Omental fat pad (tissue), 4 donors: ENCODE data around the gene SIRT4. TPM values are rescaled to one million over a fixed set of nuclear protein-coding genes. Genes with fewer than 3 reads are reported as not detected.

Source experiments
- ATAC-seq: fragments of 150-250 bp; one replicate; pipeline ENCODE4 v1.9.1; 2016; ENCODE audit warnings: mild to moderate bottlenecking, moderate library complexity; ENCODE audit not compliant: low FRiP score
- DNase-seq: peaks from one replicate; pipeline ENCODE4 v3.0.0-alpha.2; 2019; ENCODE audit warnings: low spot score
- total RNA-seq, 4 donors: library from RNA; depleted of rRNA; stranded (reverse); fragments of >200 nt; gene quantifications; one replicate each; pipeline ENCODE4 v1.1.0, GENCODE V29; 2016
- TF ChIP-seq, protein P1 (sequence below), 3 donors: fragments of 450-650 bp; IDR thresholded peaks; one replicate each; pipeline ENCODE4 v1.5.1; 2016 to 2017; ENCODE audit warnings: antibody characterized with exemption in 3 of 3, mild to moderate bottlenecking in 3 of 3, moderate library complexity in 2 of 3

SIRT4 gene
- total RNA-seq, 4 donors from 2014 or later, result 1.3 to 2.4 (median 1.4) TPM; not detected in 1

DNA sequence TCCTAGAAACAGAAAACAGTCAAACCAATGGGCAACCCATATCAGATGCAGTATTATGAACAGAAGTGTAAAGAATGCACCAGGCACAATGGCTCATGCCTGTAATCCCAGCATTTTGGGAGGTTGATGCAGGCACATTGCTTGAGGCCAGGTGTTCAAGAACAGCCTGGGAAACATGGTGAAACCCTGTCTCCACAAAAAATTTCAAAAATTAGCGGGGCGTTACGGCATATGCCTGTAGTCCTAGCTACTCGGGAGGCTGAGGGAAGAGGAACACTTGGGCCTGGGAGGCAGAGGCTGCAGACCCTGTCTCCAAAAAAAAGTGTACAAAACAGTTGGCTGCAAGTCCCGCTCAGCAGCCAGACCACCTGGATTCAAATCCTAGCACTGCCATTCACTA, 41.5 kb upstream of the SIRT4 start:
- ATAC-seq, result no peak
- TF ChIP-seq, protein P1, sequence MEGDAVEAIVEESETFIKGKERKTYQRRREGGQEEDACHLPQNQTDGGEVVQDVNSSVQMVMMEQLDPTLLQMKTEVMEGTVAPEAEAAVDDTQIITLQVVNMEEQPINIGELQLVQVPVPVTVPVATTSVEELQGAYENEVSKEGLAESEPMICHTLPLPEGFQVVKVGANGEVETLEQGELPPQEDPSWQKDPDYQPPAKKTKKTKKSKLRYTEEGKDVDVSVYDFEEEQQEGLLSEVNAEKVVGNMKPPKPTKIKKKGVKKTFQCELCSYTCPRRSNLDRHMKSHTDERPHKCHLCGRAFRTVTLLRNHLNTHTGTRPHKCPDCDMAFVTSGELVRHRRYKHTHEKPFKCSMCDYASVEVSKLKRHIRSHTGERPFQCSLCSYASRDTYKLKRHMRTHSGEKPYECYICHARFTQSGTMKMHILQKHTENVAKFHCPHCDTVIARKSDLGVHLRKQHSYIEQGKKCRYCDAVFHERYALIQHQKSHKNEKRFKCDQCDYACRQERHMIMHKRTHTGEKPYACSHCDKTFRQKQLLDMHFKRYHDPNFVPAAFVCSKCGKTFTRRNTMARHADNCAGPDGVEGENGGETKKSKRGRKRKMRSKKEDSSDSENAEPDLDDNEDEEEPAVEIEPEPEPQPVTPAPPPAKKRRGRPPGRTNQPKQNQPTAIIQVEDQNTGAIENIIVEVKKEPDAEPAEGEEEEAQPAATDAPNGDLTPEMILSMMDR (IDR thresholded peaks at IDR 0.05), result no peak
- DNase-seq, result no peak

DNA sequence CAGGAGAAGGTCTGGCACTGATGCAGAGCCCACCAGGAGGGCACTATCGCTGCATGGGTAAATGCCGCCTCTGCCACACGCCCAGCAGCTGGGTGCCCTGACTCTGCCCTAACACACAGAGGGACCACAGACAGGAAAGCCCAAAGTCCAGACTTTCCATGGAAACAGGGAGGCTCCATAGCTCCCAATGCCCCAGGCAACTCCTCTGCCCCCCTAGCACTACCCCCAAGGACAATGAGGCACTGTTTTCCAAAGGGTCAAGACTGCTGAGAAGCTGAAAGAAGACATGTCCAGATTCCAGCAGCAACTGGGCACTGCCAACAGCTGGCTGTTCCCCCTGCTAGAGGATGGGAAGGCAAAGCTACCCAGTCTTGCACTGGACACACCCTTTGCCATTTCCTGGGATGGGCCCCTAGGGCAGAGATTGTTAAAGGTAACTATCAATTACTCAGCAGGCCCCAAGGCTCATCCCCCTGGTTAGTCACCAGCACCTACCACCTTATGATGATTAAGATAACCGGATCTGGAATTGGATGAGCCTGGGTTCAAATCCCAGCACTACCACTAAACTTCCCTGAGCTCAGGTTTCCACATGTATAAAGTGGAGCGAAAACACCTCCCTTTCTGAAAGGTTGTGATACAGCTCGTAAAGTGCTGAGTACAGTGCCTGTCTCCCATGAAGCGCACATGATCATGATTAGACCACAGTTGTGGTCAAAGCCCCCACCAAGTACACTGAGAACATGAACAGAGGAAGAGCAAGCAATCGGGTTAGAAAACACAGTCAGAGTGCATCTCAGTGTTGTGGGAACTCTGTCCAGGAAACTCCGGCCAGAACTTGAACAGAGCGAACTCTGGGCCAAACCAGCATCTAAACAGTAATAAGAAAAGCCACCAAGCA, 39.9 kb upstream of the SIRT4 start:
- ATAC-seq, result no peak
- no peak for DNase-seq
- TF ChIP-seq, protein P1 (IDR thresholded peaks at IDR 0.05), result no peak

DNA sequence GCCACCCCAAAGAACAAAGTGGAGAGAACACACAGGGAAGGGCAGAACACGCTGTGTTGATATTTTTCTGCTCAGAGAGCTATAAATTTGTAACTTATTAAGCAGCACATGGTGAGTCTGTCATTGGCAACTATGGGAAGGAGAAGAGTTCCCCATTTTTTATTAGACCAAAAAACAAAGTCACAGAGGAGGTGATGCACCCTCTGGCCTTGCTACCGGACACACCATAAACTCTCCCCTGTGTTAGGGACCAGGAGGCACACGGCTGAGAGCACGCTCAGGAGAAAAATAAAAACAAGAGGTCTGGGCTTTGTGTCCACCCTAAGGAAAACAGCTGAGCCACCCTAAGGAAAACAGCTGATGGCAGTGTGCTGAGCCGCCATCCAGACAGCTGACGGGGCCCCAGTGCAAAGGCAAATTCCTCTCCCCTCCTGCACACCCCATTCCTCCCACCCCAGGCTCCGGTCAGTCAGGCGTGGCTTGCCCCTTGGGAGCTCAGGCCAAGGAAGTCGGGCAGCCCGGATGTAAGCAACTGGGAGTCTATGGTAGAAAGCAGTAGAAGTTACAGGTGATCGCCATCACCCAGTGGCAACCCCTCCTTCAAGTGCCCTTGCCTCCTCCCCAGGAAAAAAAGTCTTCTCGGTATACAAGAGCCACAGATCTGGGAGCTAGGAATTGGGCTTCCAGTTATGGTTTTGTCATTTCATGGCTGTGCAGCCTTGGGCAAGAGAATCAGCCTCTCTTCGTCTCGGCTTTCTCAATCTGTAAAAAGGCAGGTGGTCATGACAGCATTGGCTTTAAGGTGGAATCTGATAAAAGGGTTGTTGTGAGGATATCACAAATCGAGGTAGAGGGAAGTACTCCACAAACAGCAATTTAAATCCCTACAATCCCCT, 39.0 kb upstream of the SIRT4 start:
- DNase-seq (no peak), ATAC-seq (no peak)
- TF ChIP-seq, protein P1 (IDR thresholded peaks at IDR 0.05), result no peak

DNA sequence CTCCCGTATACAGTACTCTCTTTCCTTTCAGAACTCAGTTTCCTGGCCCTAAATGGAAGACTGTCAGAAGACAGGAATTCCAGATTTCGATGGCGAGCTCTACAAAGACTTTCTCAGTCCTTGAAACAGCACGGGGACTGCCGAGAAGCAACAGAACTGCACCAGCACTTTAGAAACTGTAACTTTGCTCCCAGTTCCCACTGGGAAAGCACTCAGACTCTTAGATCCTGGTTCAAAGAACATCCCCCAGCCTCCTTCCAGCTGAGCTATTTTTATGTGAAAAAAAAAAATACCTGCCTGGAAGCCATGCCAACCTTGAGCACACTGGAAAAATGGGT, 38.4 kb upstream of the SIRT4 start:
- no peak for ATAC-seq
- no peak for DNase-seq
- TF ChIP-seq, protein P1 (IDR thresholded peaks at IDR 0.05), result no peak

DNA sequence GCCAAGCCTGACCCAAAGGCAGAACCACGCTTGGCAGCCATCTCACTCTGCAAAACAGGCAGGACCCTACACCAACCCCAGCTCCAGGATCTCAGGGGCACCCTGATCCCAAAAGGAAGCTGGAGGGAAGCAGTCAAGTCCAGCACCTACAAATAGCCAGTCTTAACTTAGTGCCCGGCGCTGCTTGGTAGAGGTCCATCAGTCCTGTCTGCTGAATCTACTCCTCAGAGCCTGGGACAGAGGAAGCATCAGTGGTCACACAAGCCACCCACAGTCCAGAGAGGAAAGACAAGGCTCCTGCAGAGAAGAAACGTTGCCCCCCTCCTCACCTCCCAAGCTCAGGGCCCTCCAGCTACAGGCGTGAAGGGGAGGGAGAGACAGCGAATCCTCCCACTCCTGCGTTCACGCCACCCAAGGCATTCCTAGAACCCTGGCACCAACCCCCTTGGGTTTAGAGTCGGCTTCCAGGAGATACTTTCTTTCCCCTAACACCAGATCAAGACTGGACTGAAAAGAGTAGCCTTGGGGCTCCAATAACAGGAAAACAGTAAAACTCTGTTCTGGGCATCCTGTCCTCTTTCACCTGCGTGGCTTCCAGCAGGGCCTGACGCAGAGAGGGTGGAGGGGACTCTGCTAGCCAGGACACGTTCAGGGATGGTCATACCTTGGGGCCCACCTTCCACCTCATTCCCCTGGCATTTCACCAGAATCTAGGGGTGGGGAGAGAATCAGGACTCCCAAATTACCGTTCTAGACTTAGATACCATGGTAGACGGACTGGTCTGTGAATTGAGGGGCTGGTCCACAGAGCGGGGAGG, 37.8 kb upstream of the SIRT4 start:
- ATAC-seq (peak; percentile 39), DNase-seq (no peak)
- TF ChIP-seq, protein P1 (IDR thresholded peaks at IDR 0.05), result no peak

DNA sequence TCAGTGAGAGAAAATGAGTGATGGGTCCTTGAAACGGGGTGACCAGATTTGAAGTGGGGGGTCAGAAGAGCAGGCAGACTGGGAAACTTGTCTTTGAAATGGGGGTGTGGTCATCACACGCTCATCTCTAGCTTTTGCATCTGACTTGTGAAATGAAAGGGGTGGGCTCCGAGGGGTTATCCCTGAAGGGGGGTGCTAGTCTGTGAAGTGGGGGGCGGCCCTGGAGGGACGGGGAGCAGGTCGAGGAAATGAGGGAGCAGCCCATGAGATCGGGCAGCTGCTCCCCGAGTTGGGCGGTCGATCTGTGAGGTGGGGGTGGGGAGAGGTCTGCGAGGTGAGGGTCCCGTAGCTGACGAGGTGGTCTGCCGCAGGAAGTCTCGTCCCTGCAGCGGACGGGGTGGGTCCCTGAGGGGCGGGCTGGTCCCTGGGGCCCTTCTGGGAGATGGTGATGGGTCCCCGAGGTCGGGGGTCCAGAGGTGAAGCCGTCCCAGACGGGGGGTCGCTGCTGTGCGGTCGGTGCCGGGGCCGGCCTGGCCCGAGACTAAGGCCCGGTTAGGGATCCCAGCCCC, 37.1 kb upstream of the SIRT4 start:
- peak; percentile 12 for ATAC-seq
- TF ChIP-seq, protein P1 (IDR thresholded peaks at IDR 0.05), result no peak

More for the DNA sequence above, 37.1 kb upstream of the SIRT4 start:
- DNase-seq, result no peak
